ENCODE results near the gene HSF2BP. TPM values are rescaled to one million over a fixed set of nuclear protein-coding genes. Genes with fewer than 3 reads are reported as not detected.

Gene HSF2BP
- total RNA-seq, 1 experiment from 2014 or later: 1.5 TPM

GRCh38 chr21:43590194-43590593 lies 69.1 kb downstream of the HSF2BP start:
- H3K23ac ChIP-seq (ENCODE audit: insufficient read length, low read depth, low read length): no peak overlapping the region
- no peaks in the 10 kb centered on the region for H3K27me3 ChIP-seq (ENCODE audit: insufficient read depth, low read length)
- no peak overlapping the region for H2AK5ac ChIP-seq (ENCODE audit: insufficient read length, low read length)
- no peak overlapping the region for H4K8ac ChIP-seq (replicated peaks; ENCODE audit: insufficient read length, low read depth, low read length)
- no peaks in the 10 kb centered on the region; the same call in 1 of the 2 replicates for H3K4me1 ChIP-seq (ENCODE audit: insufficient read depth, low read length)
- H3K4me1 Mint-ChIP-seq: peaks cover 11% of the 10 kb centered on the region in 2 experiments
- no peak overlapping the region for H3T11ph ChIP-seq (ENCODE audit: low read length)
- no peak overlapping the region for H4K5ac ChIP-seq (ENCODE audit: insufficient read length, low read depth, low read length)
- no peak overlapping the region for H2AFZ ChIP-seq (ENCODE audit: low read length)
- H3K27ac ChIP-seq (ENCODE audit: insufficient read length, low read depth, low read length): no peak overlapping the region
- no peak overlapping the region for H3K27ac Mint-ChIP-seq
- H3K79me2 ChIP-seq (ENCODE audit: insufficient read depth, low read length): no peaks in the 10 kb centered on the region
- no peak overlapping the region for H3K4me2 ChIP-seq (ENCODE audit: insufficient read depth, insufficient read length, low read length)
- DNase-seq: no peak
- H3K23me2 ChIP-seq (ENCODE audit: insufficient read length, low read depth, low read length, poor library complexity, severe bottlenecking): no peaks in the 10 kb centered on the region
- H3K79me1 ChIP-seq (ENCODE audit: insufficient read depth, low read depth, low read length, poor library complexity, severe bottlenecking): no peaks in the 10 kb centered on the region
- H3K36me3 Mint-ChIP-seq (ENCODE audit: insufficient read depth in 1 of 3, low read depth in 3 of 3): no peaks in the 10 kb centered on the region
- H2BK15ac ChIP-seq (ENCODE audit: low read depth, low read length): no peak overlapping the region
- H2BK12ac ChIP-seq (ENCODE audit: insufficient read length, low read depth, low read length): no peak overlapping the region
- H3K56ac ChIP-seq (ENCODE audit: insufficient read length, low read depth, low read length): no peak overlapping the region
- no peak overlapping the region for H3K14ac ChIP-seq (ENCODE audit: insufficient read depth, low read length)
- H2BK5ac ChIP-seq (ENCODE audit: insufficient read length, low read length): no peak overlapping the region
- WGBS (ENCODE audit: extremely low coverage, insufficient read length, low lambda C conversion rate): no CpG with 5 or more reads among the region's 2 CpGs
- H4K20me1 ChIP-seq (ENCODE audit: control insufficient read depth, insufficient read depth, insufficient read length): no peaks in the 10 kb centered on the region
- no peak for TF ChIP-seq CTCF (conservative IDR thresholded peaks at IDR 0.05)
- H4K91ac ChIP-seq (ENCODE audit: insufficient read length, low read depth, low read length): no peak overlapping the region
- no peak overlapping the region for H3K4ac ChIP-seq (ENCODE audit: low read depth, low read length)
- no peak overlapping the region for H2BK120ac ChIP-seq (ENCODE audit: low read depth, low read length, poor library complexity, severe bottlenecking)
- no peak overlapping the region for H3K18ac ChIP-seq (ENCODE audit: insufficient read length, low read depth, low read length)
- H2BK20ac ChIP-seq (ENCODE audit: low read depth, low read length, poor library complexity, severe bottlenecking): no peak overlapping the region
- no peaks in the 10 kb centered on the region; the same call in 1 of the 2 replicates for H3K27me3 Mint-ChIP-seq (ENCODE audit: low read depth)
- H3K4me3 Mint-ChIP-seq: no peak overlapping the region
- H3K9me3 ChIP-seq (ENCODE audit: control insufficient read depth, low read depth, low read length): no peaks in the 10 kb centered on the region
- no peaks in the 10 kb centered on the region for H3K9me3 Mint-ChIP-seq
- no peak overlapping the region for H3K9ac ChIP-seq (ENCODE audit: extremely low read depth, insufficient read length, low read length)
